ENCODE measurements around the gene IKZF2. TPM values are rescaled to one million over a fixed set of nuclear protein-coding genes. Genes with fewer than 3 reads are reported as not detected.

IKZF2 gene
- total RNA-seq, 4 donors from 2014 or later, result 37.4 to 69.3 (median 42.7) TPM

GRCh38 chr2:213171147-213171546 lies 19.7 kb upstream of the IKZF2 start:
- intact Hi-C loops (cut with DNase I; ENCODE audit: low total_unique reads), result no loop called here
- DNase-seq (ENCODE audit: low spot score in 2 of 2), result no peak
- 89 to 90% methylated on average over 4 of the region's 4 CpGs for WGBS, 2 donors
- no peak overlapping the region for H3K4me3 ChIP-seq (ENCODE audit: low read depth, poor library complexity, severe bottlenecking)
- TF ChIP-seq POLR2A (IDR thresholded peaks at IDR 0.05), result no peak
- TF ChIP-seq CTCF (IDR thresholded peaks at IDR 0.05), result no peak

GRCh38 chr2:213167271-213167930 lies 16.0 kb upstream of the IKZF2 start:
- TF ChIP-seq POLR2A (IDR thresholded peaks at IDR 0.05) (no peak), CTCF (IDR thresholded peaks at IDR 0.05) (no peak)
- WGBS, 2 donors, result 68 to 77% methylated on average over 2 of the region's 2 CpGs
- no peak for DNase-seq (ENCODE audit: low spot score in 2 of 2)
- no peak overlapping the region for H3K4me3 ChIP-seq (ENCODE audit: low read depth, poor library complexity, severe bottlenecking)
- intact Hi-C loops (cut with DNase I; ENCODE audit: low total_unique reads), result no loop called here

GRCh38 chr2:213166109-213166508 lies 14.7 kb upstream of the IKZF2 start:
- intact Hi-C loops (cut with DNase I; ENCODE audit: low total_unique reads), result no loop called here
- no peak overlapping the region for H3K4me3 ChIP-seq (ENCODE audit: low read depth, poor library complexity, severe bottlenecking)
- DNase-seq (ENCODE audit: low spot score in 2 of 2), result no peak
- TF ChIP-seq POLR2A (IDR thresholded peaks at IDR 0.05) (no peak), CTCF (IDR thresholded peaks at IDR 0.05) (no peak)

- DNase-seq (ENCODE audit: low spot score in 2 of 2), result no peak
- intact Hi-C loops (cut with DNase I; ENCODE audit: low total_unique reads), result no loop called here
- no peak overlapping the region for H3K4me3 ChIP-seq (ENCODE audit: low read depth, poor library complexity, severe bottlenecking)
- TF ChIP-seq CTCF (IDR thresholded peaks at IDR 0.05) (no peak), POLR2A (IDR thresholded peaks at IDR 0.05) (no peak)
Observed at GRCh38 chr2:213164263-213164662, 12.9 kb upstream of the IKZF2 start.

GRCh38 chr2:213162516-213163118 lies 11.2 kb upstream of the IKZF2 start:
- TF ChIP-seq POLR2A (IDR thresholded peaks at IDR 0.05) (no peak), CTCF (IDR thresholded peaks at IDR 0.05) (no peak)
- 85 to 96% methylated on average over 3 of the region's 3 CpGs for WGBS, 2 donors

More at GRCh38 chr2:213162516-213163118, 11.2 kb upstream of the IKZF2 start:
- intact Hi-C loops (cut with DNase I; ENCODE audit: low total_unique reads), result no loop called here
- DNase-seq (ENCODE audit: low spot score in 2 of 2), result no peak
- H3K4me3 ChIP-seq (ENCODE audit: low read depth, poor library complexity, severe bottlenecking), result no peak overlapping the region
